Measurements from ENCODE around the gene PIEZO1. TPM values are rescaled to one million over a fixed set of nuclear protein-coding genes. Genes with fewer than 3 reads are reported as not detected.
A peak's percentile ranks its signal among the peaks of the same experiment; 100 is the strongest.

The PIEZO1 gene
- total RNA-seq, 1 donor from 2014 or later: 160 TPM

DNA sequence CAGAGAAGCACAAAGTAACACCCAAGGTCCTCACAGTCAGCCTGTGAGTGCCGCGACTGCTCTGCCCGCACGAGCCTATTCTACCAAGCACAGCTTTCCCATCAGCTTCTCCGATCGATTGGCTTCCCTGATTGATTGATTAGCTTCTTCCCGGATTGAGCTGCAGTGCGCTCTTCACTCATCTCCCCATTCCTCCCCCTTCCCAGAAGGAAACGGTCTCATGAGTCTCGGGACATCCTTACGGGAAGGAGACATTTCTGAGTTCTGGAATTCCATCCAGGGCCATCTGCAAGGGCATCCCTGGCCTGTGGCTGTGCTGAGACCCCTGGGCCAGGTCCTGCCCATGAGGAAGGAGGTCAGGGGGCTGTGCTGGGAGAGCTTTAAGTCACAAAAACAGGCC is 18.0 kb downstream of the PIEZO1 start:
- Mint-ChIP-seq H3K4me3 (no peak overlapping the region), H3K4me1 (peaks cover 74% of the 10 kb centered on the region), H3K36me3 (no peaks in the 10 kb centered on the region), H3K9me3 (no peaks in the 10 kb centered on the region), H3K27ac (peak overlapping the region; percentile 77), H3K27me3 (ENCODE audit: low read depth) (no peaks in the 10 kb centered on the region)
- TF ChIP-seq CTCF (IDR thresholded peaks at IDR 0.05; ENCODE audit: unreplicated experiment): no peak
- DNase-seq (ENCODE audit: low spot score in 2 of 2, unreplicated experiment in 2 of 2): no peak

GRCh38 chr16:88764913-88765349 is 20.1 kb downstream of the PIEZO1 start:
- Mint-ChIP-seq H3K4me1 (peaks cover 74% of the 10 kb centered on the region), H3K4me3 (no peak overlapping the region), H3K27ac (peak overlapping the region; percentile 98), H3K27me3 (ENCODE audit: low read depth) (no peaks in the 10 kb centered on the region), H3K9me3 (no peaks in the 10 kb centered on the region), H3K36me3 (no peaks in the 10 kb centered on the region)
- TF ChIP-seq CTCF (IDR thresholded peaks at IDR 0.05; ENCODE audit: unreplicated experiment): no peak
- DNase-seq (ENCODE audit: low spot score in 2 of 2, unreplicated experiment in 2 of 2): peak in 1 of 2 experiments; percentile 72

- peaks cover 71% of the 10 kb centered on the region for H3K4me1 Mint-ChIP-seq
Measured at GRCh38 chr16:88764080-88764479, 20.9 kb downstream of the PIEZO1 start.

DNA sequence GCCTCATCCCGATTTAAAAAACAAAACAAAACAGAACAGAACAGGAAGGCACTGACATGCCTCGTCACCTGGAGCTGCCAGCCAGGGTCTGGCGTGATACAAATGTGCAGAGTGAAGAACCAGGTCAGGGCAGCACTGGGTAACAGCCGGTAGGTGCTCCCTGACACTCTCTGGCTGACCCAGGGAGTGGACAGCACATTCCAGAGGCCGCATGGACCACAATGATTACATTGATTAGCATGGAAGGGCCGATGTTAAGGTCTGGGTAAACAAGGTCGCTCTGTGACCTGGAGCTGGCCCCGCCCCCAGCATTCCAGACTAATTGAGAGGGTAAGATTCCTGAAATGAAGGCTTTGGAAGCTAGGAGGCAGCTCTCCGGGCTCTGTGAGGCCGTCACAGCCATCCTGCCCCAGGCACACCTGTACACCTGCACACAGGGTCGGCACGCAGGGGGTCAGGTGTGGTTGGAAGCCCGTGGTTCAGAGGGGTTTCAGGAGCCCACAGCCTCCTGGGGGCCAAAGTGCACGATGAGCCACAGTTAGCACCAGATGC is 21.4 kb downstream of the PIEZO1 start:
- H3K9me3 Mint-ChIP-seq: no peaks in the 10 kb centered on the region
- no peak for DNase-seq (ENCODE audit: low spot score in 2 of 2, unreplicated experiment in 2 of 2)
- no peak for TF ChIP-seq CTCF (IDR thresholded peaks at IDR 0.05; ENCODE audit: unreplicated experiment)
- H3K4me3 Mint-ChIP-seq: no peak overlapping the region
- H3K4me1 Mint-ChIP-seq: peaks cover 71% of the 10 kb centered on the region
- no peaks in the 10 kb centered on the region for H3K27me3 Mint-ChIP-seq (ENCODE audit: low read depth)
- peak overlapping the region; percentile 98 for H3K27ac Mint-ChIP-seq
- H3K36me3 Mint-ChIP-seq: no peaks in the 10 kb centered on the region

More at GRCh38 chr16:88764080-88764479, 20.9 kb downstream of the PIEZO1 start:
- H3K9me3 Mint-ChIP-seq: no peaks in the 10 kb centered on the region
- H3K36me3 Mint-ChIP-seq: no peaks in the 10 kb centered on the region
- DNase-seq (ENCODE audit: low spot score in 2 of 2, unreplicated experiment in 2 of 2): no peak
- H3K27ac Mint-ChIP-seq: peak overlapping the region; percentile 98
- no peaks in the 10 kb centered on the region for H3K27me3 Mint-ChIP-seq (ENCODE audit: low read depth)
- no peak for TF ChIP-seq CTCF (IDR thresholded peaks at IDR 0.05; ENCODE audit: unreplicated experiment)
- no peak overlapping the region for H3K4me3 Mint-ChIP-seq

DNA sequence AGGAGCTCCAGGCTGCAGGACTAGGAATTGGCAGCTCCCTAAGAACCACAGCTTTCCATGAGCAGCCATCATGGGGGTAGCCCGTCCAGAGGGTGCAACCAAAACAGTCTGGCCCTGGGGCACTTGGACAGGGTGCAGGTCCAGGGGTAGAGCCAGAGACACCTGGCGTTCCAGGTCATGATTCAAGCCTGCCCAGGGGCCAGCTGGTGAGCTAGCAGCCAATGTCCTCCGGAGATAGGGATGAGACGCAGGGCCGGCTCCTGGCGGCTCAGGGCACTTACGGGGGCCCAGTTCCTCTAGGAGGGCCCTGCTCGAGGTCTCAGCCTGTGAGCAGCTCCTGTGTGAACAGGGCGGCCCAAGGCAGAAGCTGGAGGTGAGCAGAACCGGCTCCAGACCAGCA is 22.1 kb downstream of the PIEZO1 start:
- Mint-ChIP-seq H3K4me1 (peaks cover 67% of the 10 kb centered on the region), H3K27me3 (ENCODE audit: low read depth) (no peaks in the 10 kb centered on the region), H3K36me3 (no peaks in the 10 kb centered on the region), H3K4me3 (no peak overlapping the region), H3K27ac (peak overlapping the region; percentile 98), H3K9me3 (no peaks in the 10 kb centered on the region)
- no peak for TF ChIP-seq CTCF (IDR thresholded peaks at IDR 0.05; ENCODE audit: unreplicated experiment)
- no peak for DNase-seq (ENCODE audit: low spot score in 2 of 2, unreplicated experiment in 2 of 2)
